OCI-LY3 (cell line): ENCODE measurements around the gene ARID5B.
A peak's percentile ranks its signal among the peaks of the same experiment; 100 is the strongest.

Experiments
- H2AFZ ChIP-seq: fragments of 200-600, 300-600 bp; shearing (Covaris generic); 2 replicates; pipeline ENCODE4 v1.6.0; 2014; ENCODE audit warnings: antibody characterized with exemption, low read depth, low read length
- H3K27ac ChIP-seq: fragments of 200-600, 300-600 bp; sonication (generic); 2 replicates; pipeline ENCODE4 v1.5.1; 2014; ENCODE audit warnings: mild to moderate bottlenecking, low read length, moderate library complexity, mixed read lengths
- H3K27me3 ChIP-seq: fragments of 200-600, 300-600 bp; sonication (generic); 2 replicates; pipeline ENCODE4 v1.6.1; 2014; ENCODE audit warnings: low read depth, low read length, mixed read lengths
- H3K36me3 ChIP-seq: fragments of 200-600, 300-600 bp; sonication (generic); replicated peaks from 2 replicates; pipeline ENCODE3; 2014; ENCODE audit warnings: low read depth, low read length, mixed read lengths
- H3K4me1 ChIP-seq: fragments of 300-600, 200-600 bp; sonication (generic); 2 replicates; pipeline ENCODE4 v1.6.1; 2014; ENCODE audit warnings: low read length, mixed read lengths
- H3K4me2 ChIP-seq: fragments of 200-600, 300-600 bp; sonication (generic); 2 replicates; pipeline ENCODE4 v1.6.1; 2014; ENCODE audit warnings: low read length, mixed read lengths
- H3K4me3 ChIP-seq: fragments of 300-600, 200-600 bp; sonication (generic); 2 replicates; pipeline ENCODE4 v1.5.1; 2014; ENCODE audit warnings: antibody characterized with exemption, mild to moderate bottlenecking, low read length, moderate library complexity
- H3K79me2 ChIP-seq: fragments of 300-600, 200-600 bp; shearing (Covaris generic); 2 replicates; pipeline ENCODE4 v1.6.1; 2014; ENCODE audit warnings: mild to moderate bottlenecking, low read length, mixed read lengths
- H3K9ac ChIP-seq: fragments of 300-600, 200-600 bp; shearing (Covaris generic); 2 replicates; pipeline ENCODE4 v1.6.0; 2014; ENCODE audit warnings: mild to moderate bottlenecking, low read length, moderate library complexity
- H3K9me3 ChIP-seq: fragments of 200-600, 300-600 bp; shearing (Covaris generic); 2 replicates; pipeline ENCODE4 v1.6.1; 2014; ENCODE audit warnings: low read length, mixed read lengths; ENCODE audit not compliant: insufficient read depth
- H4K20me1 ChIP-seq: fragments of 200-600, 300-600 bp; sonication (generic); 2 replicates; pipeline ENCODE4 v1.6.1; 2016; ENCODE audit warnings: low read length, mixed read lengths; ENCODE audit not compliant: insufficient read depth
- EZH2phosphoT487 ChIP-seq: fragments of 200-600 bp; shearing (Covaris generic); IDR thresholded peaks from 2 replicates; pipeline ENCODE4 v1.6.1; 2018; ENCODE audit warnings: antibody characterized with exemption, mixed run types, low read depth
- TF ChIP-seq, protein P1 (sequence below): fragments of 200-600, 300-600 bp; sonication (generic); IDR thresholded peaks from 2 replicates; pipeline ENCODE4 v1.5.1; 2014; ENCODE audit warnings: antibody characterized with exemption, low read length, low read depth

Gene ARID5B

DNA sequence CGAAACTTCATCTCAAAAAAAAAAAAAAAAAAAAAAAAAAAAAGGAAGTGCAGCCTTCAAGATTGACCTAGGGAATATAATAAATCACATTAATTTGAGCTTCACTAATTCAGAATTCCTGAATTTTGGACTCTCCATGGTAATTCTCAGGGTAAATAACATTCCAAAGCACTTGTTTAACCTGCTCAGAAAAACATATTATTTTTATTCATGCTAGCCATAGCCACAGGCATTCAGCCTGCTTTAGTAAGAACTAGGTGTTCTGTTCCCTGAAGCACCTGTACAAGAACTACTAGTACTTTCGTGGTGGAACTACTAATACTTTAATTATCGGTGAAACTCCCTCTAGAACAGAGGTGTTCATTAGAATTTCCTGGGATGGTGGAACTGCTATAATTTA is 197.8 kb downstream of the ARID5B start:
- Histone ChIP-seq H4K20me1 (no peaks in the 10 kb centered on the region), H3K27me3 (no peaks in the 10 kb centered on the region), H3K79me2 (no peaks in the 10 kb centered on the region), H3K4me2 (no peak overlapping the region), H3K36me3 (no peaks in the 10 kb centered on the region), H2AFZ (no peak overlapping the region), H3K4me3 (no peak overlapping the region), H3K9me3 (no peaks in the 10 kb centered on the region), H3K9ac (no peak overlapping the region), H3K27ac (no peak overlapping the region), H3K4me1 (peaks cover 34% of the 10 kb centered on the region)
- TF ChIP-seq, protein P1, sequence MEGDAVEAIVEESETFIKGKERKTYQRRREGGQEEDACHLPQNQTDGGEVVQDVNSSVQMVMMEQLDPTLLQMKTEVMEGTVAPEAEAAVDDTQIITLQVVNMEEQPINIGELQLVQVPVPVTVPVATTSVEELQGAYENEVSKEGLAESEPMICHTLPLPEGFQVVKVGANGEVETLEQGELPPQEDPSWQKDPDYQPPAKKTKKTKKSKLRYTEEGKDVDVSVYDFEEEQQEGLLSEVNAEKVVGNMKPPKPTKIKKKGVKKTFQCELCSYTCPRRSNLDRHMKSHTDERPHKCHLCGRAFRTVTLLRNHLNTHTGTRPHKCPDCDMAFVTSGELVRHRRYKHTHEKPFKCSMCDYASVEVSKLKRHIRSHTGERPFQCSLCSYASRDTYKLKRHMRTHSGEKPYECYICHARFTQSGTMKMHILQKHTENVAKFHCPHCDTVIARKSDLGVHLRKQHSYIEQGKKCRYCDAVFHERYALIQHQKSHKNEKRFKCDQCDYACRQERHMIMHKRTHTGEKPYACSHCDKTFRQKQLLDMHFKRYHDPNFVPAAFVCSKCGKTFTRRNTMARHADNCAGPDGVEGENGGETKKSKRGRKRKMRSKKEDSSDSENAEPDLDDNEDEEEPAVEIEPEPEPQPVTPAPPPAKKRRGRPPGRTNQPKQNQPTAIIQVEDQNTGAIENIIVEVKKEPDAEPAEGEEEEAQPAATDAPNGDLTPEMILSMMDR, result no peak
- TF ChIP-seq EZH2phosphoT487, result no peak

DNA sequence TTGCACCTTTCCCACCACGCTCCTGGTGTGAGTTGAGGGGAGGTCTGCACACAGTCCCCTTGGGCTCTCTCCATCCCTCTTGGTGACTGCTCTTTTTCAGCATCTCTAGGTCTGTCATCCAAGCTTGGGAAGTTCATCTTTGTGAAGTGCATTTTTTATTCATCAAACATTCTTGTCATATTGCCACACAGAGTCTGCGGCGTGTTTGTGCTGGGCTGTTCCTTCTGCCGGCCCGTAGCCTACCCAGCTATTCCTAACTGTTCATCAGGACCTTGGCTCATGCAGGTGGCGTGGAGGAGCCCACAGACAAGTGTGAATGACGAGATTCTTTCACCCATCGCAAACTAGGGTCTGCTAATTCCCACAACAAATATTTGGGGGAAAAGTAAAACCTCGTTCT is 202.4 kb downstream of the ARID5B start:
- TF ChIP-seq, protein P1, result no peak
- TF ChIP-seq EZH2phosphoT487, result no peak
- H3K27me3 ChIP-seq, result no peaks in the 10 kb centered on the region
- H4K20me1 ChIP-seq, result no peaks in the 10 kb centered on the region
- H3K4me1 ChIP-seq, result peaks cover 73% of the 10 kb centered on the region
- H3K4me2 ChIP-seq, result no peak overlapping the region
- no peaks in the 10 kb centered on the region for H3K9me3 ChIP-seq
- H3K79me2 ChIP-seq, result no peaks in the 10 kb centered on the region
- no peak overlapping the region for H3K9ac ChIP-seq
- no peak overlapping the region for H2AFZ ChIP-seq
- H3K27ac ChIP-seq, result no peak overlapping the region
- H3K4me3 ChIP-seq, result no peak overlapping the region
- no peaks in the 10 kb centered on the region for H3K36me3 ChIP-seq

DNA sequence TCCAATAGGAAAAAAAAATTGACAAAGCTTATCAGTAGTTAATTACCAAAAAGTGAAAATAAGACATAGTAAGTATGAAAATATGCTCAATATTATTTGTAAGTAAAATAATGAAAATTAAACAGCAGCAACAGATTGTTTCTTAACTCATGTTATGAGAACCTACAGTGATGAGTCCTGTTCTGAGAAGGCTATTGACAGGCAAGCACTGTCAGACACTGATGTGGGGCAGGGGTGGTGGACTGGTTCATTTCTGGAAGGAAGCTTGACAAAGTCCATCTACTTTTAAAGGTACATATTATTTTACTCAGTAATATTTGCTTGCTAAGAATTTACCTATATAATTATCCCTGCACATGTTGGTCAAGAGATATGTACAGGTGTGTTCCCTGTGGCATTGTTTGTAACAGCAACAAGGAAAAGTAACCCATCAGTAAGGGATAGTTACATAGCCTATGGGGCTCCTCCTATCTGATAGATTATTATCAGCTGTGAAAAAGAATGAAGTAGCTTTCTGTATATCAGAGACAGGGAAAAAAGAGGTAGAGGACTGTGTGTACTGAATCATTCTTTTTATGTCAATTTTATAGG is 205.5 kb downstream of the ARID5B start:
- Histone ChIP-seq H3K4me2 (peak overlapping the region; percentile 54), H3K4me3 (peak overlapping the region; percentile 45; the same call in 1 of the 2 replicates), H3K27me3 (no peaks in the 10 kb centered on the region), H3K4me1 (peaks cover 83% of the 10 kb centered on the region), H3K79me2 (no peaks in the 10 kb centered on the region), H4K20me1 (no peaks in the 10 kb centered on the region), H3K9ac (peak overlapping the region; percentile 62), H3K27ac (peak overlapping the region; percentile 98), H2AFZ (no peak overlapping the region), H3K9me3 (no peaks in the 10 kb centered on the region), H3K36me3 (no peaks in the 10 kb centered on the region)
- TF ChIP-seq, protein P1, result no peak
- no peak for TF ChIP-seq EZH2phosphoT487

DNA sequence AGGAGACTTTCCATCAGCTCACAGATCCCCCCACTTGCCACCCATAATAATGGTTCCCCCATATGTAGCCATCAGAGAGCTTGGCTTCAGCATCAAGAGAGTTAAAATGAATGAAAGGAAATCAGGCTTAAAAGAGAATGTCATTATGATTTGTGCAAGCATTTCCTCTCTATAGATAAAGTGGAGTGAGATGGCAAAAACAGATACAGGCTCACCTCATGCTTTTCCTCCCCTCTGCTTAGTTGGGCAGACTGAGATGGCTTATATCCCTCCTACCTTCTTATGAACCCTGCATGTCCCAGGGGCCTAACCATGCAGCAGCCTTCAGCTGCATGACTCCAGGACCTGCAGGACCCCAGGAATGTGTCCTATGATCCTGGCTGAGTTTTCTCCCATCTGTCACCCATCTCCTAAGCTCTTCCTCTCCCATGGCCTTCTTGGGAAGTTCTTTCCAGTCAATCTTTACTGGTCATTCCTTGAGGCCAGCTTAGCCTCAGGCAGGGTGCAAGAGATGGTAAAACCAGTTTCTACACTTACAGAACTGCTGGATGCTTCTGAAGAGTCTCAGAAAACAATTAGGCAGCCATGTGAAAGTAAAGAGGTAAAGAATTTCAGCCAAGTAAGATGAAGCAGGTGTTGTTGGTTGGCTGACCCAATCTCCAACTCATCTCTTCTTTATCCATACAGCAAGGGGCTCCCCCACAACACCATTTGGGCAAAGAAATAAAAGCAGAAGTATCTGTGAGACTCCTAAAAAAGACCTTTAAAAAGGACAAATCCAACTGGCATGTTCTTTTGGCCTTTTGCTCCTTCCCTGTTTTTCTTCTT is 207.5 kb downstream of the ARID5B start:
- Histone ChIP-seq H3K9ac (peak overlapping the region; percentile 86), H3K36me3 (no peaks in the 10 kb centered on the region), H3K4me3 (peak overlapping the region; percentile 48; the same call in 1 of the 2 replicates), H2AFZ (no peak overlapping the region), H4K20me1 (no peaks in the 10 kb centered on the region), H3K79me2 (no peaks in the 10 kb centered on the region), H3K4me2 (peak overlapping the region; percentile 78), H3K9me3 (no peaks in the 10 kb centered on the region), H3K27me3 (no peaks in the 10 kb centered on the region), H3K4me1 (peaks cover 92% of the 10 kb centered on the region), H3K27ac (peak overlapping the region; percentile 98)
- no peak for TF ChIP-seq EZH2phosphoT487
- TF ChIP-seq, protein P1, result no peak
